Fibroblast of the aortic adventitia (primary cell): ENCODE measurements around the gene RIPPLY2. TPM values are rescaled to one million over a fixed set of nuclear protein-coding genes. Genes with fewer than 3 reads are reported as not detected.

Source experiments
- DNase-seq: peaks from one replicate; pipeline ENCODE4 v3.0.0-alpha.2; 2010; ENCODE audit warnings: low read depth
- H3K4me3 ChIP-seq: 2 replicates; pipeline ENCODE4 v1.5.1; 2011; ENCODE audit warnings: low read depth, mild to moderate bottlenecking, control low read depth, low read length, moderate library complexity
- total RNA-seq: library from RNA; depleted of rRNA; stranded (reverse); fragments of >200 nt; gene quantifications from 2 replicates; pipeline ENCODE4 v1.2.3, GENCODE V29; 2012; ENCODE audit warnings: low replicate concordance
- TF ChIP-seq, protein P1 (sequence below): IDR thresholded peaks from 2 replicates; pipeline ENCODE4 v1.5.1; 2011; ENCODE audit warnings: mild to moderate bottlenecking, low read length, control low read depth, inconsistent platforms; ENCODE audit not compliant: insufficient read depth

Gene RIPPLY2
- total RNA-seq, 1 donor = not detected

DNA sequence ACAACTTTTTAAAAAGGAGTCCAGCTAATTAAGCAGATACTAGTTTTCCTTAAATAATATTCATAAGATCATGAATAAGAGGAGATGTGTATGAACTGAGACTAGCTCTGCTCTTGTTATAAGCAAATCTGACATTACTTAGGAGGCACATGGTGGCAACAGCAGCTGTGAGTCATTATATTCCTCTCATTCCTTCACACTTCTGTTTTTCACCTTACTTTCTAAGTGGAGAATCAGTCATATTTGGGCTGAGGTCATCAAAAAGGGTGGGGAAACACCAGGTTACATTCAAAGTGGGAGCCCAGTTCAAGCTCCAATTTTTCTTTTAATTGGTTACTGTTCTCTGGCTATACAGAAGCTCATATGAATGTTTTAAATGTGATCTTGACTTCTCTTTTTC lies 6.0 kb upstream of the RIPPLY2 start:
- no peak for DNase-seq
- H3K4me3 ChIP-seq = no peak overlapping the region
- TF ChIP-seq, protein P1, sequence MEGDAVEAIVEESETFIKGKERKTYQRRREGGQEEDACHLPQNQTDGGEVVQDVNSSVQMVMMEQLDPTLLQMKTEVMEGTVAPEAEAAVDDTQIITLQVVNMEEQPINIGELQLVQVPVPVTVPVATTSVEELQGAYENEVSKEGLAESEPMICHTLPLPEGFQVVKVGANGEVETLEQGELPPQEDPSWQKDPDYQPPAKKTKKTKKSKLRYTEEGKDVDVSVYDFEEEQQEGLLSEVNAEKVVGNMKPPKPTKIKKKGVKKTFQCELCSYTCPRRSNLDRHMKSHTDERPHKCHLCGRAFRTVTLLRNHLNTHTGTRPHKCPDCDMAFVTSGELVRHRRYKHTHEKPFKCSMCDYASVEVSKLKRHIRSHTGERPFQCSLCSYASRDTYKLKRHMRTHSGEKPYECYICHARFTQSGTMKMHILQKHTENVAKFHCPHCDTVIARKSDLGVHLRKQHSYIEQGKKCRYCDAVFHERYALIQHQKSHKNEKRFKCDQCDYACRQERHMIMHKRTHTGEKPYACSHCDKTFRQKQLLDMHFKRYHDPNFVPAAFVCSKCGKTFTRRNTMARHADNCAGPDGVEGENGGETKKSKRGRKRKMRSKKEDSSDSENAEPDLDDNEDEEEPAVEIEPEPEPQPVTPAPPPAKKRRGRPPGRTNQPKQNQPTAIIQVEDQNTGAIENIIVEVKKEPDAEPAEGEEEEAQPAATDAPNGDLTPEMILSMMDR = no peak

DNA sequence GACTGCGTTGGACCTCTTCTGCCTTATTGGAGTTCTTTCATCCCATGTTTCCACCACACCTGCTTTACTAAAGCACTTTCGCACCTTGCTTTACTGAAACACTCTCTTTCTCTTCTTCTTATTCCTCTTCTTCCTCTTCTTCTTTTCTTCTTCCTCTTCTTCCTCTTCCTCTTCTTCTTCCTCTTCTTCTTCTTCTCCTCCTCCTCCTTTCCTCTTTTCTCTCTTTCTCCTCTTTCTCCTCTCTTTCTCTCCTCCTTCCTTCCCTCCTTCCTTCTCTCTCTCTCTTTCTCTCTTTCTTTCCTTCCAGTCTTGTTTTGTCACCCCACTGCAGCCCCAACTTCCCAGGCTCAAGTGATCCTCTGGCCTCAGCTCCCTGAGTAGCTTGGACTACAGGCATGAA lies 4.0 kb upstream of the RIPPLY2 start:
- TF ChIP-seq, protein P1 = no peak
- no peak overlapping the region for H3K4me3 ChIP-seq
- DNase-seq = no peak

DNA sequence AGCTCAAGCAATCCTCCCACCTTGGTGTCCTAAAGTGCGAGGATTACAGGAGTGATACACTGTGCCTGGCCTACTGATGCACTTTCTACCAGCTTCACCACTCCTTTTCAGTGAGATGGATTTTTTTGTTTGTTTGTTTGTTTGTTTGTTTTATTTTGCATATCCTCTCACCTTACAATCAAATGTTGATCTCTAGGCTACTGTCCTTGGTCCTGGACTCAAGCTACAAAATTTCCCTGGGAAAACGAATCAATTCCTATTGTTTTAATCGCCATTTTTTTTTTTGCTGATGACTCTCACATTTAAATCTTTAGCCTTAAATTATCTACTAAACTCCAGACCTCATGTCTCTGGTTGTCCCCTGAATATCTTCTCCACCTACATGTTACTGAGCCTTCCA lies 3.5 kb upstream of the RIPPLY2 start:
- no peak for DNase-seq
- TF ChIP-seq, protein P1 = no peak

DNA sequence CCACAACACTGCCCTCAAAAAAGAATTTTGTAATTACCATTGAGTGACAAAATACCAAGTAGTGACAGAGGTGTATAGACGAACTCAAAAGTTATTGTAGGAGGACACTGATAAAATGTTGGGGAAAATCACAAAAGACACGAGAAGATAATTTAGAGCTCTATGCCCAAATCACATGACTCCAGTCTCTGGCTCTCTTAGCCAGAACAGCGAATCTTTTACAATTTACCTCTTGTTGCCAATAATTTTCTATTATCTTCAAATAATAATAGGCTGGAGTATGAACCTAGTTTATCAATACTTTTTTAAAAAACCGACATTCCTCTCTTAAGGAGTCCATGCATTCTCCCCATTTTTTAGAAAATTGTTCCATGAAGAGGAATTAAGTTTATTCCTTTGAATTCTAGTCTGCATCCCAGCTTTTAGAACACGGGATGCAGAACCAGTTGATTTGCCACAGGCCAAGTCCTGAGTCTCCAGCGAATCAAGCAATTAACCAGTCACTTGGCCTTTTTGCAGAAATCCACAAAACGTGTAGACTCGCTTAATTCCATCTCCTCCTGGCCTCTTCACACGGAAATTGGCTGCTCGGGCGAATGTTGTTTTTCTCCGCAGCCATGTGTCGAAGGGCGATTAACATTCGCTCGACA lies 507 bp upstream of the RIPPLY2 start:
- no peak for DNase-seq
- TF ChIP-seq, protein P1 = no peak
- peak overlapping the region; percentile 54 for H3K4me3 ChIP-seq

More for the DNA sequence above, 3.5 kb upstream of the RIPPLY2 start:
- no peak overlapping the region for H3K4me3 ChIP-seq

DNA sequence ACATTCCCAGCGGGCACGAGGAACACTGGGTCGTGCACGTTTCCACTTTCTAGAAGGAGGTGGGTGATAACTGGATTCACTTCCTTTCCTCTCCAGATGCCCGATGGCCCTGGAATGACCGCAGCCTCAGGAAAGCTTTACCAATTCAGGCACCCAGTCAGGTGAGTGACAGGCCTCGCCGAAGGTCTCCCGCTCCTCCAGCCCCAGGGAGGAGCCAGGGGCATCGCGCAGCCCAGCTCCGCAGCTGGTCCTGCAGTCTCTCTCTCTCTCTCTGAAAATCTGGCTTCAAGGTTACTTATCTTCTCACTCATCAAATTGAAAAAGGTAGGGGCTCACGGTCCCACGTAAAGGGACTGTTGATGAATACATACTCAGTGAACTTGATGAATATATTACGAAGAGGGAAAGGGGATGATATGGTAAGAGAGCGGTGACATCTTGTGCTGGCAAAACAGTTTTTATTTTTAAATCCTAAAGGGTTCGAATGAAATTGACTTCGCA lies 891 bp downstream of the RIPPLY2 start:
- peak overlapping the region; percentile 54 for H3K4me3 ChIP-seq
- TF ChIP-seq, protein P1 = no peak
- DNase-seq = no peak

DNA sequence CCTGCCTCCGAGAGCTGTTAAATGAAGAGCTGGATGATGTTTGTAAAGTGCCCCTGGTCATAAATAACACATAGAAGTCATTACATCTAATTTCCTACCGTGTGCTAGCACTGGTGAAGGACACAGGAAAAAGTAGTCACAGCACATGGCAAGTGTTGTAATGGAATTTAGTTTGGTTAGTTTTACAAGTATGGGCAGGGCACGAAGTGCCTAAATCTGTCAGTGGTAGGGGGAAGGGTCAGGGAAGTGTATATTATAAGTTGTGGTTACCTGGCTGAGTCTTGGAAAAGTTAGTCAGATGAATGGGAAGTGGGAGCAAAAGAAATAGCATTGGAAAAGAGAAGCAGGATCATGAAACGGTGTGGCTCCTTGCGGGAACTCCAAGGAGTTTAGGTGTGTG lies 1.6 kb downstream of the RIPPLY2 start:
- DNase-seq = no peak
- no peak overlapping the region for H3K4me3 ChIP-seq
- TF ChIP-seq, protein P1 = no peak
